HG02870 (cell line): ENCODE results near the gene COL18A1.
"Not testable (repeated sequence)": the region's sequence is repeated elsewhere in the genome, so short reads cannot be mapped to it uniquely, and the experiment has no call there.

Experiments
- ATAC-seq: cut with Tn5 transposase; IDR thresholded peaks from one replicate; pipeline ENCODE4 v1.9.1; 2021; ENCODE audit warnings: mild to moderate bottlenecking, moderate library complexity; ENCODE audit not compliant: unreplicated experiment

COL18A1 gene

GRCh38 chr21:45366931-45367401 is 38.0 kb upstream of the COL18A1 start:
- ATAC-seq: no peak

DNA sequence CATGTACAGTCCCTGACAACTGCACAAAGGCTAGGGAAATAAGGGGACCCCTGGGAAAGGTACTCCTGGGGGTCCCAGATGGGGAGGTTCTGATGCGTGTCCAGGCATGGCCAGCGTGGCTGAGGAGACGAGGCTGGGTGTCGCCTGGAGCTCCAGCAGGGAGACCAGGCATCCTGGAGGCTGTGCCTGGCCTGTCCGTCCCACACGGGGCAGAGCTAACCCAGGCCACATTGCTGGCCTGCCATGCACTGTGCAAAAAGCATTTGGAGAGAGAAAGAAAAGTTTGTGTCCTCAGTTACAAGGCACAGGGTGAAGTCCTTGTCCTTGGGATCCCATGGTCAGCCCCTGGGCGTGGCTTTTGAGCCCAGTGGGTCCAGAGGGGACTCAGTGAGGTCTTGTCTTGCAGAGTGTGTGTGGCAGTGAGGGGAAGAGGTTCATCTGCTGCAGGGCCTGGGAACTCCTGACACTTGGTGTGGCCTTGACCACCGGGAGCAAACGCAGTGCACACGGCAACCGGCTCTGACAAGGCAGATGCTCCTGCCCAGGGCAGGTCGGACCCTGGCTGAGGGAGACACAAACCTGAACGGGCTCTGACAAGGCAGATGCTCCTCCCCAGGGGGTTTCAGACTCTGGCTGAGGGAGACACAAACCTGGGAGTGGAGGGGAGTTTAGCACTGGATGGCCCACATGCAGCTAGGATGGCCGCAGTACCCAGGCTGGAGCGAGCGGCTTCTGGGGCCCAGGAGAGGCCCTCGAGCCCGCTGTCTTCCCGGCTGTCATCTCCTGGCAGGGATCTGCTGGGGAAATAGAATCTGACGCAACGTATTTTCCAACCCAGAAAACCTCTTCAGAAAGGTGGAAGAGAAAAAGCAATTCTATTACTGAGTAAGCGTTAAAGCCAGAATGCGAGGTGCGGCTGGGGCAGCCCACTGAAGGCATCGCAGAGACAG is 37.3 kb upstream of the COL18A1 start:
- no peak for ATAC-seq

- ATAC-seq: not testable (repeated sequence)
These were observed 35.9 kb upstream of the COL18A1 start for GRCh38 chr21:45369018-45369417.

DNA sequence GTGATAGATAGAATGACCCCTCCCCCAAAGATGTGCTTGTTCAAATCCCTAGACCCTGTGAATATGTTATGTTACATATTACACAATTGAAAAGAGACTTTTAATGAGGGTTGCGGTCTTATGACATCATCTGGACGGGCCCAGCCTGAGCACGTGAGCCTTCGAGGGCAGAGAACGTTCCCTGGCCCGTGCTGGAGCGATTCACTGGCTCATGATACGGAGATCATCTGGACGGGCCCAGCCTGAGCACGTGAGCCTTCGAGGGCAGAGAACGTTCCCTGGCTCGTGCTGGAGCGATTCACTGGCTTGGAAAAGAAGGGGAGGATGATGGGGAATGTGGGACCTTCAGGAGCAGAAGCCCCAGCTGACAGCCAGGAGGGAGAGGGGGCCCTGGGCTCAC is 34.4 kb upstream of the COL18A1 start:
- no peak for ATAC-seq

DNA sequence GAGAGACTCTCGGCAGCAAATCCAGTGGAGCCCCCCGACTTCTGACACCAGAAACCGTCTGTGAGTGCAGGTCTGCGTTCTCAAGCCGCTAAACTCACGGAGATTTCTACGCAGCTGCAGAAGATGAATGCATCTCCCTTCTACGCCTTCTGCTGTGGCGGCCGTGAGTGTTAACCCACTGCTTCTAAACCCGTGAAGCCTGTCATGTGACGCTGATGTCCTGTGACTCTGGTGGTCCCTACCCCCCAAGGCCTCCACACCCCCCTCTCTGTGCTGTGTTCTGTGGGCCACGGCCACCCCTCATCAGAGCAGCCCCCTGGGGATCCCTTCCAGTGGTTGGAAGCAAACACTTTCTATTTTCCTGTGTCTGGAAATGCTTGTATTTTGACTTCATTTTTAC is 33.9 kb upstream of the COL18A1 start:
- ATAC-seq: no peak

DNA sequence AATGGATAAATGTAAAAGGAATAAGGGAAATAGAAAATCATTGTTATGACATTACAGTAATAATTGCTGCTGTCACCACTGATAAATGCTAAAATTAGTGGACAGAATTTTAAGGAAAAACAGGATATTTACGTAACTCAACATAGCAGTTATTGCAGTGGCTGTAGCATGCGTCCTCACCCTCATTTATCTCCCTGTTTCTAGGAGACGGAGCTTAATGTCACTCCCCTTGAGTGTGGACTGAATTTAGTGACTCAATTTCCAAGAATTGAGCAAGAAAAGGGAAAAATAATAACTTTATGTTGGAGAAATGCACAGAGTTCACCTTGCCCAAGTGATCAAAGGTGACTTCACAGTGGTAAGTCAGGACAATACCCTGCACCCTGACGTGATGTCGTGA is 33.3 kb upstream of the COL18A1 start:
- no peak for ATAC-seq

GRCh38 chr21:45372732-45373355 is 32.1 kb upstream of the COL18A1 start:
- ATAC-seq: no peak

GRCh38 chr21:45373991-45374816 is 30.8 kb upstream of the COL18A1 start:
- no peak for ATAC-seq

GRCh38 chr21:45374826-45375455 is 30.0 kb upstream of the COL18A1 start:
- ATAC-seq: no peak

DNA sequence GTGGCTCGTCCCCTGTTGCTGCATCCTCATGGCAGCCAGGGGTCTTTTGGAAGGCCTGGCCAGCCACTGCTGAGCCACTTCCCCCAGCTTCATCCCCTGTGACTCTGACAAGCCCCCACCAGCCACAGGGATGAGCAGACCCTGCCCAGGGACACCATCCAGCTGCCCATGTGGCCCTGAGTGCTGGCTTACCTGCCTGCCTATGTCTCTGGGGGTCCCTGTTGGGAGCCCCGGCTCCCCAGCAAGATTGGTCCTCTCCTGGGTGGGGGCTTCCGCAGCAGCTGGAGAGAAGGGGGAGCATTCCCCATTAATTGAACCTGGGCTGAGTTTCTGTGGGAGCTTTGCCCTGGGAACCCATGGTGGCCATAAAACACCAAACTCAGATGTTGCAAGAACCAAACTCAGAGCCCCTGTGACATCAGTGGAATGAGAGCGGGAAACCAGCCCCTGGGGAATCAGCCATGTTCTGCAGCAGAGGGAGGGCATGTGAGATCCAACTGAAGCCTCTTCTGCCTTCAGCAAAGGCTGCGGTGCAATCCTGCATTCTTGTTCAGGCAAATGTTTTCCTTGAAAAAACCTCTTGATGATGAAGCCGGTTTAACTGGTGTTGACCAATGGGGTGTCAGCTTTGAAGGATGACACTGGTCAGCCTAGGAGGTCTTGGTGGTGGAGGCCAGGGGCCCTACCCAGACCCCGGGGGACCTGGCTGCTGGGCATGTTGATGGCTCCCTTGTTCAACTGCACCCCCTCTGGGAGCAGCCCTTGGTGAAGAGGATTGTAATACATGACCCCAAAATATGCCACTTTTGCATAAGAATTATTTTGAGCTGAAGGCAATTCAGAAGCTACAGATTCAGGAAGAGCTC is 28.3 kb upstream of the COL18A1 start:
- ATAC-seq: no peak

DNA sequence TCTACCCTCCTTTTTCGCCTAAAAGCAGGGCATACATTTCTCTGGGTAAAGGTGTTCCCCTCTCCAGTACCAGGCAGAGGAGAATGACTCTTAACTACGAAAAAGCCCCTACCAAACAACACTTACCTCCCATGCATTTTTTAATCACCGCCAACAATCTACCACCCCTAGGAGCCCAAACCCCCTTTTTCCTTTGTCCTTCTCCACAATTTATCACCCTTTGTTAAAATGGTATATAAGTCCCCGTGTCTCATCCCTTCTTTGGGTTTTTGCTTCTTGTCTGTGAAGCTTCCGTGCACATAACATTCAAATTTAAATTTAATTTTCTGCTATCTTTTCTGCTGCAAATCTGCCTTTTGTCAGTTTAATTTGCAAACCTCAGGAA is 27.6 kb upstream of the COL18A1 start:
- ATAC-seq: no peak

- no peak for ATAC-seq
These were observed 27.1 kb upstream of the COL18A1 start for GRCh38 chr21:45377866-45378257.

- no peak for ATAC-seq
These were observed 26.6 kb upstream of the COL18A1 start for GRCh38 chr21:45378258-45378966.

DNA sequence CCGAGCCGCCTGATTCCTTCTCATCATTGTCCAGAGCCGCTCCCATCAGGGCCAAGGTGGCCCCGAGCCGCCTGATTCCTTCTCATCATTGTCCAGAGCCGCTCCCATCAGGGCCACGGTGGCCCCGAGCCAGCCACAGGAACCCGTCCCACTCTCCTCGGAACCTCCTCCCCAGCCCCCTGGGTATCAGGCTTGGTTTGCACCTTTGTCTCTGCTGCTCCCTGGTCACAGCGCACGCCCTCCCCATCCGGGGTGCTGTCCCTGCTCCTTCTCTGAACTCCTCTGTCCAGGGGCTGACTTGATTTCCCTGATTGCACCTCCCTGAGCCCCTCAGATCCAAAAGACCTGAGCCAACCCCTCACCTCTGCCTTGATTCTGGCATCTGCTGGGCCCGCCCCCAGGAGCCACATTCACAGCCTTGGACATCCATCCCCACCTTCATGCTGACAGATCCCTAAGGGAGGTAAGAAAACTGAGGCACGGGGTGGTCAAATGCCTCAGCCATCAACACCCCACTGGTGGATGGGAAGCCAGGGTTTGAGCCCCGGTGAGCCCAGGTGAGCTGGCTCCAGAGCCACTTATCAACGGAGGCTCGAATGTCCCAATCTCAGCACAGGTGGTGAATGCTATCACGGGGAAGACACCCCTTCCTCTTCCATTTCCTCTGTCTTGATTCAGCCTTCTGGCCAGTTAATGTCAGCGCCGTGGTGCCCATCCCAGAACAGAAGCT is 25.6 kb upstream of the COL18A1 start:
- ATAC-seq: no peak

DNA sequence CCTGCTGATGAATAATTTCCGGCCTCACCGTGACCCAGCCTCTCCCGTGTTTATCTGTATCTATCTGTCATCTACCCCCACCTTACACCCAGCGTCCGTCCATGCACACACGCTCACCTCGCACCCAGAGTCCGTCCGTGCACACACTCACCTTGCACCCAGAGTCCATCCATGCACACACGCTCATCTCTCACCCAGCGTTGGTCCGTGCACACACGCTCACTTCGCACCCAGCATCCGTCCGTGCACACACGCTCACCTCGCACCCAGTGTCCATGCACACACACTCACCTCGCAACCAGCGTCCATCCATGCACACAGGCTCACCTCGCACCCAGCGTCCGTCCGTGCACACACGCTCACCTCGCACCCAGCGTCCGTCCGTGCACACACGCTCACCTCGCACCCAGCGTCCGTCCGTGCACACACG is 25.0 kb upstream of the COL18A1 start:
- ATAC-seq: no peak

DNA sequence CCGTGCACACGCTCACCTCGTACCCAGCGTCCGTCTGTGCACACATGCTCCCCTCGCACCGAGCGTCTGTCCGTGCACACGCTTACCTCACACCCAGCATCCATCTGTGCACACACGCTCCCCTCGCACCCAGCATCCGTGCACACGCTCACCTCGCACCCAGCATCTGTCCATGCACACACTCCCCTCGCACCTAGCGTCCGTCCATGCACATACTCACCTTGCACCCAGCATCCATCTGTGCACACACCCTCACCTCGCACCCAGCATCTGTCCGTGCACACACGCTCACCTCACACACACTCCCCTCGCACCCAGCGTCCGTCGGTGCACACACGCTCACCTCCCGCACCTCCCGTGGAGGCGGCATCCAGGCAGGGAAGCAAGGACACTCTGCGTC is 24.4 kb upstream of the COL18A1 start:
- ATAC-seq: no peak

GRCh38 chr21:45381036-45381787 is 23.8 kb upstream of the COL18A1 start:
- ATAC-seq: no peak
